Measurements from ENCODE around the gene RNF222. TPM values are rescaled to one million over a fixed set of nuclear protein-coding genes. Genes with fewer than 3 reads are reported as not detected.

Gene RNF222
- total and polyA plus RNA-seq, 2 donors (not counting 1 experiment from before 2014, with no cell fraction given): 3.0 TPM; not detected in 1

- H3K9me3 ChIP-seq (ENCODE audit: control extremely low read depth in 1 of 3, control insufficient read depth in 2 of 3, insufficient read depth in 1 of 3, low read length in 2 of 3): peaks cover 0 to 4% (median 0%) of the 10 kb centered on the region in 3 donors
- CTCF ChIA-PET: interaction anchor here (1.5 kb wide), 1 partner anchor 332 kb away, joined by 4 read pairs; no protein-coding TSS in a partner anchor
- H2AFZ ChIP-seq (ENCODE audit: insufficient read depth, low read depth, low read length, poor library complexity, severe bottlenecking): no peak overlapping the region
- Mint-ChIP-seq H3K4me1 (peaks cover 4% of the 10 kb centered on the region), H3K9me3 (ENCODE audit: insufficient read depth) (no peaks in the 10 kb centered on the region), H3K27me3 (peaks cover 38% of the 10 kb centered on the region), H3K4me3 (no peak overlapping the region), H3K27ac (no peak overlapping the region)
- H3K4me2 ChIP-seq (replicated peaks; ENCODE audit: low read depth, low read length, poor library complexity, severe bottlenecking): no peak overlapping the region
- H3K27me3 ChIP-seq (replicated peaks in 1 of 4; ENCODE audit: control extremely low read depth in 1 of 4, control insufficient read depth in 3 of 4, insufficient read depth in 4 of 4, low read length in 3 of 4): peaks cover 0 to 22% (median 11%) of the 10 kb centered on the region in 4 experiments
- H3K27ac ChIP-seq (ENCODE audit: low read length in 2 of 2): no peak overlapping the region
- peak overlapping the region in 1 of 5 experiments; percentile 70 for H3K4me3 ChIP-seq (ENCODE audit: control extremely low read depth in 1 of 5, extremely low read depth in 1 of 5, insufficient read depth in 1 of 5, low read depth in 2 of 5, low read length in 4 of 5)
- TF ChIP-seq EZH2 (IDR thresholded peaks at IDR 0.05; ENCODE audit: borderline replicate concordance, insufficient read depth, low read depth, low read length, poor library complexity, severe bottlenecking): no peak
- TF ChIP-seq CTCF (IDR thresholded peaks at IDR 0.05): no peak
- POLR2A ChIA-PET: no interaction called here
- intact Hi-C loops (cut with micrococcal nuclease): no loop called here
- no peaks in the 10 kb centered on the region for H4K20me1 ChIP-seq (ENCODE audit: control insufficient read depth, insufficient read depth, low read length, poor library complexity, severe bottlenecking)
- H3K36me3 ChIP-seq (replicated peaks in 1 of 2; ENCODE audit: control extremely low read depth in 1 of 2, control insufficient read depth in 1 of 2, extremely low read depth in 1 of 2, insufficient read depth in 2 of 2, low read length in 1 of 2): no peaks in the 10 kb centered on the region
- DNase-seq (no peak), ATAC-seq (ENCODE audit: low read depth) (no peak)
- no peaks in the 10 kb centered on the region for H3K79me2 ChIP-seq (ENCODE audit: control insufficient read depth, insufficient read depth, low read length)
- H3K9ac ChIP-seq (ENCODE audit: low read length): no peak overlapping the region
- peaks cover 0 to 5% of the 10 kb centered on the region in 2 donors for H3K4me1 ChIP-seq (ENCODE audit: control insufficient read depth in 2 of 2, insufficient read depth in 2 of 2, low read length in 2 of 2)
These were observed 16.3 kb upstream of the RNF222 start for GRCh38 chr17:8413938-8414337.

GRCh38 chr17:8413328-8413727 is 15.7 kb upstream of the RNF222 start:
- ChIA-PET POLR2A (no interaction called here), CTCF (no interaction called here)
- peak overlapping the region in 1 of 5 experiments; percentile 70 for H3K4me3 ChIP-seq (ENCODE audit: control extremely low read depth in 1 of 5, extremely low read depth in 1 of 5, insufficient read depth in 1 of 5, low read depth in 2 of 5, low read length in 4 of 5)
- peaks cover 0 to 19% (median 10%) of the 10 kb centered on the region in 4 experiments for H3K27me3 ChIP-seq (replicated peaks in 1 of 4; ENCODE audit: control extremely low read depth in 1 of 4, control insufficient read depth in 3 of 4, insufficient read depth in 4 of 4, low read length in 3 of 4)
- intact Hi-C loops (cut with micrococcal nuclease): no loop called here
- peaks cover 0 to 4% (median 0%) of the 10 kb centered on the region in 3 donors for H3K9me3 ChIP-seq (ENCODE audit: control extremely low read depth in 1 of 3, control insufficient read depth in 2 of 3, insufficient read depth in 1 of 3, low read length in 2 of 3)
- H3K27ac ChIP-seq (ENCODE audit: low read length in 2 of 2): no peak overlapping the region
- Mint-ChIP-seq H3K4me3 (no peak overlapping the region), H3K27me3 (peaks cover 36% of the 10 kb centered on the region), H3K4me1 (peaks cover 4% of the 10 kb centered on the region), H3K9me3 (ENCODE audit: insufficient read depth) (no peaks in the 10 kb centered on the region), H3K27ac (no peak overlapping the region)
- H4K20me1 ChIP-seq (ENCODE audit: control insufficient read depth, insufficient read depth, low read length, poor library complexity, severe bottlenecking): no peaks in the 10 kb centered on the region
- ATAC-seq (ENCODE audit: low read depth): no peak
- H2AFZ ChIP-seq (ENCODE audit: insufficient read depth, low read depth, low read length, poor library complexity, severe bottlenecking): no peak overlapping the region
- no peaks in the 10 kb centered on the region for H3K36me3 ChIP-seq (replicated peaks in 1 of 2; ENCODE audit: control extremely low read depth in 1 of 2, control insufficient read depth in 1 of 2, extremely low read depth in 1 of 2, insufficient read depth in 2 of 2, low read length in 1 of 2)
- no peak for DNase-seq
- WGBS (ENCODE audit: insufficient coverage): 53% methylated on average over 2 of the region's 4 CpGs
- no peak overlapping the region for H3K9ac ChIP-seq (ENCODE audit: low read length)
- no peaks in the 10 kb centered on the region for H3K79me2 ChIP-seq (ENCODE audit: control insufficient read depth, insufficient read depth, low read length)
- TF ChIP-seq EZH2 (IDR thresholded peaks at IDR 0.05; ENCODE audit: borderline replicate concordance, insufficient read depth, low read depth, low read length, poor library complexity, severe bottlenecking): no peak
- TF ChIP-seq CTCF (IDR thresholded peaks at IDR 0.05): no peak
- H3K4me1 ChIP-seq (ENCODE audit: control insufficient read depth in 2 of 2, insufficient read depth in 2 of 2, low read length in 2 of 2): peaks cover 0 to 5% of the 10 kb centered on the region in 2 donors
- no peak overlapping the region for H3K4me2 ChIP-seq (replicated peaks; ENCODE audit: low read depth, low read length, poor library complexity, severe bottlenecking)

Data from B cell (primary cell).